GM23338 (cell line): Measurements from ENCODE around the gene CHCT1. TPM values are rescaled to one million over a fixed set of nuclear protein-coding genes. Genes with fewer than 3 reads are reported as not detected.
A peak's percentile ranks its signal among the peaks of the same experiment; 100 is the strongest.

Experiments used
- ATAC-seq: fragments of 200-7000 bp; cut with Tn5 transposase; 3 replicates; pipeline ENCODE4 v1.9.1; 2020
- DNase-seq: peaks from one replicate; pipeline ENCODE4 v3.0.0-alpha.2; 2015; ENCODE audit warnings: low spot score
- H2AFZ ChIP-seq: fragments of 200-600 bp; sonication (generic); 2 replicates; pipeline ENCODE4 v1.8.0; 2016; ENCODE audit warnings: antibody characterized with exemption, mild to moderate bottlenecking, moderate library complexity
- H3F3A ChIP-seq: fragments of 200-600 bp; sonication (generic); replicated peaks from 2 replicates; pipeline ENCODE4 v1.8.0; 2017; ENCODE audit warnings: antibody characterized with exemption, mixed run types, low read depth
- H3K27ac ChIP-seq: fragments of 200-600 bp; sonication (generic); 2 replicates; pipeline ENCODE4 v1.6.1; 2016; ENCODE audit warnings: low read depth
- H3K27me3 ChIP-seq: fragments of 200-600 bp; sonication (generic); 2 replicates; pipeline ENCODE4 v1.8.0; 2016; ENCODE audit warnings: mild to moderate bottlenecking, mixed run types, moderate library complexity; ENCODE audit not compliant: insufficient read depth
- H3K36me3 ChIP-seq: fragments of 200-600 bp; sonication (generic); 2 replicates; pipeline ENCODE4 v1.8.0; 2016; ENCODE audit warnings: mild to moderate bottlenecking; ENCODE audit not compliant: insufficient read depth
- H3K4me1 ChIP-seq: fragments of 200-600 bp; sonication (generic); 2 replicates; pipeline ENCODE4 v1.8.0; 2016; ENCODE audit warnings: mild to moderate bottlenecking, moderate library complexity; ENCODE audit not compliant: insufficient read depth
- H3K4me2 ChIP-seq: fragments of 200-600 bp; sonication (generic); 2 replicates; pipeline ENCODE4 v1.7.1; 2017; ENCODE audit warnings: mixed run types
- H3K4me3 ChIP-seq: fragments of 200-600 bp; sonication (generic); 2 replicates; pipeline ENCODE4 v1.6.1; 2016; ENCODE audit warnings: mixed run types
- H3K79me2 ChIP-seq: fragments of 200-600 bp; sonication (generic); replicated peaks from 2 replicates; pipeline ENCODE4 v1.8.0; 2017; ENCODE audit warnings: mild to moderate bottlenecking; ENCODE audit not compliant: insufficient read depth
- H3K9me2 ChIP-seq: fragments of 200-600 bp; sonication (generic); 2 replicates; pipeline ENCODE4 v1.8.0; 2017; ENCODE audit not compliant: insufficient read depth
- H4K20me1 ChIP-seq: fragments of 200-600 bp; sonication (generic); replicated peaks from 2 replicates; pipeline ENCODE4 v1.8.0; 2017; ENCODE audit warnings: mild to moderate bottlenecking; ENCODE audit not compliant: insufficient read depth
- H3K27ac Mint-ChIP-seq: 2 replicates; pipeline ENCODE4 v1.8.0; 2020; ENCODE audit warnings: inconsistent platforms, mild to moderate bottlenecking, moderate library complexity, mixed read lengths
- H3K27me3 Mint-ChIP-seq: 3 replicates; pipeline ENCODE4 v1.8.0; 2022; ENCODE audit warnings: low read depth, mild to moderate bottlenecking, moderate library complexity, mixed read lengths, inconsistent platforms; ENCODE audit not compliant: insufficient read depth, poor library complexity
- H3K36me3 Mint-ChIP-seq: 3 replicates; pipeline ENCODE4 v1.8.0; 2021; ENCODE audit warnings: low read depth, mild to moderate bottlenecking, inconsistent platforms, moderate library complexity, mixed read lengths
- H3K4me1 Mint-ChIP-seq: 3 replicates; pipeline ENCODE4 v1.8.0; 2020; ENCODE audit warnings: mild to moderate bottlenecking, inconsistent platforms, mixed read lengths
- H3K4me3 Mint-ChIP-seq: 3 replicates; pipeline ENCODE4 v1.8.0; 2021; ENCODE audit warnings: moderate library complexity, mild to moderate bottlenecking, inconsistent platforms, mixed read lengths
- H3K9me3 Mint-ChIP-seq: 3 replicates; pipeline ENCODE4 v1.8.0; 2020; ENCODE audit warnings: moderate library complexity, mild to moderate bottlenecking, inconsistent platforms, mixed read lengths
- CREB1 ChIP-seq: fragments of 250-450 bp; sonication (Bioruptor Pico); IDR thresholded peaks from 2 replicates; pipeline ENCODE4 v1.5.0; 2020; ENCODE audit warnings: low read depth, mild to moderate bottlenecking, moderate library complexity
- ETS1 ChIP-seq: IDR thresholded peaks from 2 replicates; pipeline ENCODE4 v1.6.1; 2016; ENCODE audit warnings: antibody characterized with exemption
- EZH2 ChIP-seq: fragments of 200-600 bp; sonication (generic); IDR thresholded peaks from one replicate; pipeline ENCODE4 v1.8.0; 2017; ENCODE audit warnings: antibody characterized with exemption, mild to moderate bottlenecking, low read depth; ENCODE audit not compliant: unreplicated experiment
- JUNB ChIP-seq: IDR thresholded peaks from one replicate; pipeline ENCODE4 v1.6.1; 2016; ENCODE audit warnings: antibody characterized with exemption; ENCODE audit not compliant: unreplicated experiment
- NANOG ChIP-seq: IDR thresholded peaks from 2 replicates; pipeline ENCODE4 v1.6.1; 2016; ENCODE audit warnings: antibody characterized with exemption, borderline replicate concordance
- STAT1 ChIP-seq: IDR thresholded peaks from one replicate; pipeline ENCODE4 v1.6.1; 2016; ENCODE audit warnings: antibody characterized with exemption; ENCODE audit not compliant: unreplicated experiment
- ZNF114 ChIP-seq: fragments of 250-450 bp; sonication (Bioruptor Pico); IDR thresholded peaks from 2 replicates; pipeline ENCODE4 v1.5.0; 2020; ENCODE audit warnings: mild to moderate bottlenecking, moderate library complexity
- polyA plus RNA-seq: library from polyadenylated mRNA; unstranded; fragments of >200 nt; fragmentation: Nextera tagmentation; extraction: Ambion mirVana; gene quantifications from 2 replicates; pipeline ENCODE4 v1.2.1, GENCODE V29; 2016
- total RNA-seq: library from RNA; depleted of rRNA; stranded (reverse); fragments of >200 nt; shearing (Covaris generic); gene quantifications from 2 replicates; pipeline ENCODE4 v1.2.3, GENCODE V29; 2014
- TF ChIP-seq, protein P1 (sequence below): fragments of 250-450 bp; sonication (Bioruptor Pico); IDR thresholded peaks from 2 replicates; pipeline ENCODE4 v1.5.0; 2020; ENCODE audit warnings: mild to moderate bottlenecking, moderate library complexity

The CHCT1 gene
- total and polyA plus RNA-seq, 2 experiments from 2014 or later, result 0.61 TPM; not detected in 1

DNA sequence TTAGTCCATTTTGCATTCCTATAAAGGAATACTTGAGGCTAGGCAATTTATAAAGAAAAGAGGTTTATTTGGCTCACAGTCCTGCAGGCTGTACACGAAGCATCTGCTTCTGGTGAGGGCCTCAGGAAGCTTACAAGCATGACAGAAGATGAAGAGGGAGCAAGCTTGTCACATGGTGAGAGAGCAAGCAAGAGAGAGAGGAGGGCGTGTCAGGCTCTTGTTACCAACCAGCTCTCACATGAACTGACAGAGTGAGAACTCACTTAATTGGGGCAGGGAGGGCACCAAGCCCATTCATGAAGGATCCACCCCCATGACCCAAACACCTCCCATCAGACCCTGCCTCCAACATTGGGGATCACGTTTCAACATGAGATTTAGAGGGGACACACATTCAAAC lies 1.6 kb downstream of the CHCT1 start:
- Histone ChIP-seq H3K27ac (no peak overlapping the region), H3K36me3 (no peaks in the 10 kb centered on the region; the same call in 1 of the 2 replicates), H4K20me1 (no peaks in the 10 kb centered on the region), H3K4me1 (peaks cover 9% of the 10 kb centered on the region), H3K4me3 (no peak overlapping the region), H3F3A (peaks cover 10% of the 10 kb centered on the region), H3K4me2 (no peak overlapping the region), H3K79me2 (no peaks in the 10 kb centered on the region), H2AFZ (no peak overlapping the region), H3K27me3 (peaks cover 15% of the 10 kb centered on the region), H3K9me2 (no peaks in the 10 kb centered on the region)
- Mint-ChIP-seq H3K36me3 (no peaks in the 10 kb centered on the region), H3K4me1 (peaks cover 16% of the 10 kb centered on the region), H3K27me3 (peaks cover 5% of the 10 kb centered on the region), H3K27ac (no peak overlapping the region), H3K4me3 (no peak overlapping the region), H3K9me3 (no peaks in the 10 kb centered on the region; the same call in 2 of the 3 replicates)
- ATAC-seq, result no peak
- no peak for DNase-seq
- TF ChIP-seq JUNB (no peak), EZH2 (no peak)

DNA sequence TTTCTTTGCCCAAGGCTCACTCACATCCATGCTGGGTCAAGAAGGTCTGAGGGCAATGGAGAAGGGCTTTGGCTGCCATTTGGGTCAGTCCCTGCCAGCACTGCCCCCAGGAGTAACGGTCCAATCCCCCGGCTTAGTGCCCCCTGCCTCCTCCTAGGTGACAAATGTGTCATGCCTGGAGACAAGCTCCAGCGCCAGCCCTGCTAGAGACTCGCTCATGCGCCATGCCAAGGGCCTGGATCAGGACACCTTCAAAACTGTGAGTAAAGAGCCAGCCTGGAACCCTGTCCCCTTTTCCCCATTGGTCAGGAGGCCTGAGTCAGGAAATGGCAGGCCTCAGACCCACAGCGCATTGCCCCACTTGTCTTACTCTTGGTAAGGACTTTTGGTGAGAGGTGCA lies 3.3 kb downstream of the CHCT1 start:
- Mint-ChIP-seq H3K9me3 (no peaks in the 10 kb centered on the region), H3K27ac (no peak overlapping the region), H3K4me3 (no peak overlapping the region), H3K4me1 (peaks cover 16% of the 10 kb centered on the region), H3K36me3 (no peaks in the 10 kb centered on the region), H3K27me3 (peaks cover 5% of the 10 kb centered on the region)
- Histone ChIP-seq H2AFZ (peak overlapping the region; percentile 43), H3K27ac (no peak overlapping the region), H3K27me3 (peaks cover 15% of the 10 kb centered on the region), H3K9me2 (no peaks in the 10 kb centered on the region), H3K79me2 (no peaks in the 10 kb centered on the region), H3K4me3 (no peak overlapping the region), H3K4me2 (no peak overlapping the region), H3K36me3 (no peaks in the 10 kb centered on the region; the same call in 1 of the 2 replicates), H4K20me1 (no peaks in the 10 kb centered on the region), H3K4me1 (peaks cover 9% of the 10 kb centered on the region), H3F3A (peaks cover 6% of the 10 kb centered on the region; the same call in 1 of the 2 replicates)
- TF ChIP-seq NANOG, result no peak
- ATAC-seq (no peak), DNase-seq (no peak)

- Mint-ChIP-seq H3K27ac (no peak overlapping the region), H3K36me3 (no peaks in the 10 kb centered on the region), H3K9me3 (no peaks in the 10 kb centered on the region), H3K27me3 (peaks cover 5% of the 10 kb centered on the region), H3K4me1 (peaks cover 12% of the 10 kb centered on the region; the same call in 2 of the 3 replicates), H3K4me3 (no peak overlapping the region)
- Histone ChIP-seq H3K9me2 (no peaks in the 10 kb centered on the region), H3K79me2 (no peaks in the 10 kb centered on the region), H4K20me1 (no peaks in the 10 kb centered on the region), H3K36me3 (no peaks in the 10 kb centered on the region; the same call in 1 of the 2 replicates), H3K4me1 (peaks cover 9% of the 10 kb centered on the region), H3K27me3 (peaks cover 15% of the 10 kb centered on the region), H3F3A (peaks cover 6% of the 10 kb centered on the region; the same call in 1 of the 2 replicates), H3K27ac (no peak overlapping the region), H2AFZ (no peak overlapping the region), H3K4me2 (no peak overlapping the region), H3K4me3 (no peak overlapping the region)
- TF ChIP-seq NANOG, result no peak
- TF ChIP-seq, protein P1, sequence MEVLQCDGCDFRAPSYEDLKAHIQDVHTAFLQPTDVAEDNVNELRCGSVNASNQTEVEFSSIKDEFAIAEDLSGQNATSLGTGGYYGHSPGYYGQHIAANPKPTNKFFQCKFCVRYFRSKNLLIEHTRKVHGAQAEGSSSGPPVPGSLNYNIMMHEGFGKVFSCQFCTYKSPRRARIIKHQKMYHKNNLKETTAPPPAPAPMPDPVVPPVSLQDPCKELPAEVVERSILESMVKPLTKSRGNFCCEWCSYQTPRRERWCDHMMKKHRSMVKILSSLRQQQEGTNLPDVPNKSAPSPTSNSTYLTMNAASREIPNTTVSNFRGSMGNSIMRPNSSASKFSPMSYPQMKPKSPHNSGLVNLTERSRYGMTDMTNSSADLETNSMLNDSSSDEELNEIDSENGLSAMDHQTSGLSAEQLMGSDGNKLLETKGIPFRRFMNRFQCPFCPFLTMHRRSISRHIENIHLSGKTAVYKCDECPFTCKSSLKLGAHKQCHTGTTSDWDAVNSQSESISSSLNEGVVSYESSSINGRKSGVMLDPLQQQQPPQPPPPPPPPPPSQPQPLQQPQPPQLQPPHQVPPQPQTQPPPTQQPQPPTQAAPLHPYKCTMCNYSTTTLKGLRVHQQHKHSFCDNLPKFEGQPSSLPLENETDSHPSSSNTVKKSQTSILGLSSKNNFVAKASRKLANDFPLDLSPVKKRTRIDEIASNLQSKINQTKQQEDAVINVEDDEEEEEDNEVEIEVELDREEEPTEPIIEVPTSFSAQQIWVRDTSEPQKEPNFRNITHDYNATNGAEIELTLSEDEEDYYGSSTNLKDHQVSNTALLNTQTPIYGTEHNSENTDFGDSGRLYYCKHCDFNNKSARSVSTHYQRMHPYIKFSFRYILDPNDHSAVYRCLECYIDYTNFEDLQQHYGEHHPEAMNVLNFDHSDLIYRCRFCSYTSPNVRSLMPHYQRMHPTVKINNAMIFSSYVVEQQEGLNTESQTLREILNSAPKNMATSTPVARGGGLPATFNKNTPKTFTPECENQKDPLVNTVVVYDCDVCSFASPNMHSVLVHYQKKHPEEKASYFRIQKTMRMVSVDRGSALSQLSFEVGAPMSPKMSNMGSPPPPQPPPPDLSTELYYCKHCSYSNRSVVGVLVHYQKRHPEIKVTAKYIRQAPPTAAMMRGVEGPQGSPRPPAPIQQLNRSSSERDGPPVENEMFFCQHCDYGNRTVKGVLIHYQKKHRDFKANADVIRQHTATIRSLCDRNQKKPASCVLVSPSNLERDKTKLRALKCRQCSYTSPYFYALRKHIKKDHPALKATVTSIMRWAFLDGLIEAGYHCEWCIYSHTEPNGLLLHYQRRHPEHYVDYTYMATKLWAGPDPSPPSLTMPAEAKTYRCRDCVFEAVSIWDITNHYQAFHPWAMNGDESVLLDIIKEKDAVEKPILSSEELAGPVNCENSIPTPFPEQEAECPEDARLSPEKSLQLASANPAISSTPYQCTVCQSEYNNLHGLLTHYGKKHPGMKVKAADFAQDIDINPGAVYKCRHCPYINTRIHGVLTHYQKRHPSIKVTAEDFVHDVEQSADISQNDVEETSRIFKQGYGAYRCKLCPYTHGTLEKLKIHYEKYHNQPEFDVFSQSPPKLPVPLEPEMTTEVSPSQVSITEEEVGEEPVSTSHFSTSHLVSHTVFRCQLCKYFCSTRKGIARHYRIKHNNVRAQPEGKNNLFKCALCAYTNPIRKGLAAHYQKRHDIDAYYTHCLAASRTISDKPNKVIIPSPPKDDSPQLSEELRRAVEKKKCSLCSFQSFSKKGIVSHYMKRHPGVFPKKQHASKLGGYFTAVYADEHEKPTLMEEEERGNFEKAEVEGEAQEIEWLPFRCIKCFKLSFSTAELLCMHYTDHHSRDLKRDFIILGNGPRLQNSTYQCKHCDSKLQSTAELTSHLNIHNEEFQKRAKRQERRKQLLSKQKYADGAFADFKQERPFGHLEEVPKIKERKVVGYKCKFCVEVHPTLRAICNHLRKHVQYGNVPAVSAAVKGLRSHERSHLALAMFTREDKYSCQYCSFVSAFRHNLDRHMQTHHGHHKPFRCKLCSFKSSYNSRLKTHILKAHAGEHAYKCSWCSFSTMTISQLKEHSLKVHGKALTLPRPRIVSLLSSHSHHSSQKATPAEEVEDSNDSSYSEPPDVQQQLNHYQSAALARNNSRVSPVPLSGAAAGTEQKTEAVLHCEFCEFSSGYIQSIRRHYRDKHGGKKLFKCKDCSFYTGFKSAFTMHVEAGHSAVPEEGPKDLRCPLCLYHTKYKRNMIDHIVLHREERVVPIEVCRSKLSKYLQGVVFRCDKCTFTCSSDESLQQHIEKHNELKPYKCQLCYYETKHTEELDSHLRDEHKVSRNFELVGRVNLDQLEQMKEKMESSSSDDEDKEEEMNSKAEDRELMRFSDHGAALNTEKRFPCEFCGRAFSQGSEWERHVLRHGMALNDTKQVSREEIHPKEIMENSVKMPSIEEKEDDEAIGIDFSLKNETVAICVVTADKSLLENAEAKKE, result no peak
- no peak for TF ChIP-seq ETS1
- no peak for TF ChIP-seq CREB1 (CRISPR knock-in tag)
- no peak for TF ChIP-seq JUNB
- no peak for TF ChIP-seq STAT1
- no peak for TF ChIP-seq ZNF114 (CRISPR knock-in tag)
- DNase-seq (no peak), ATAC-seq (no peak)
Measured at GRCh38 chr17:60426596-60426995, 4.3 kb downstream of the CHCT1 start.
